Right lobe of liver (tissue), 6 donors: Measurements from ENCODE around the gene ANO4. TPM values are rescaled to one million over a fixed set of nuclear protein-coding genes. Genes with fewer than 3 reads are reported as not detected.

ENCODE experiments used
- ATAC-seq, 4 donors: fragments of 200-7000 bp; cut with Tn5 transposase; one replicate each; pipeline ENCODE4 v1.9.1; 2020; ENCODE audit warnings: mild to moderate bottlenecking in 4 of 4, moderate library complexity in 4 of 4
- DNase-seq, 3 donors: peaks; one replicate each; pipeline ENCODE4 v3.0.0-alpha.2; 2020
- H3K27ac ChIP-seq, 3 donors: fragments of 200-600 bp; one replicate each; pipeline ENCODE4 v1.8.0; 2022
- H3K27me3 ChIP-seq, 2 donors: fragments of 200-600 bp; one replicate each; pipeline ENCODE4 v1.8.0; 2022
- H3K36me3 ChIP-seq, 4 donors: fragments of 200-600 bp; sonication (generic) in 1 of 4; one replicate each; pipeline versions ENCODE4 v1.5.1 to v1.8.0; 2017 to 2022; ENCODE audit warnings: control low read depth in 1 of 4
- H3K4me1 ChIP-seq, 4 donors: fragments of 200-600 bp; sonication (generic) in 1 of 4; one replicate each; pipeline versions ENCODE4 v1.5.1 to v1.8.0; 2017 to 2022; ENCODE audit warnings: control low read depth in 1 of 4
- H3K4me3 ChIP-seq, 3 donors: fragments of 200-600 bp; one replicate each; pipeline ENCODE4 v1.8.0; 2022
- H3K9me3 ChIP-seq, 4 donors: fragments of 200-600 bp; sonication (generic) in 1 of 4; one replicate each; pipeline versions ENCODE4 v1.5.1 to v1.8.0; 2017 to 2022; ENCODE audit warnings: control low read depth in 1 of 4
- CTCF ChIP-seq, 4 donors: fragments of 200-600 bp in 3 of 4; fragments of 450-650 bp in 1 of 4; IDR thresholded peaks; one replicate each; pipeline versions ENCODE4 v1.5.1 to v1.8.0; 2016 to 2022; ENCODE audit warnings: antibody characterized with exemption in 4 of 4, mild to moderate bottlenecking in 2 of 4
- POLR2A ChIP-seq: fragments of 450-650 bp; IDR thresholded peaks from one replicate; pipeline ENCODE4 v1.6.1; 2017; ENCODE audit warnings: antibody characterized with exemption, mild to moderate bottlenecking
- WGBS: methylation state at CpG from one replicate; pipeline ENCODE4 v1.1.6; 2018; ENCODE audit warnings: low coverage, low lambda C conversion rate; ENCODE audit not compliant: insufficient coverage; ENCODE audit errors: missing lambda C conversion rate; 5-methylcytosine and 5-hydroxymethylcytosine counted together
- intact Hi-C, 2 donors: fragments of 100-400 bp; cut with DNase I; formaldehyde crosslinking; loops; one replicate each; pipeline versions ENCODE4 v1.11.2 to v1.14.1; 2022
- total RNA-seq, 6 experiments: library from RNA; depleted of rRNA in 2 of 6; stranded (reverse); fragments of >200 nt in 2 of 6; fragmentation: NEBNext Ultra II Directional in 3 of 6; extraction: Animal tissue kit (Norgen Biotek cat#: 25700) in 3 of 6; gene quantifications; one replicate each; pipeline versions ENCODE4 v1.1.0 to v1.2.4, GENCODE V29; 2016 to 2023
- donor health status: DM: no; HTN: yes; CAD: no.
- donor health status: DM: no; HTN: no; CAD: no.
- donor health status: DM: no; HTN: no; CAD: no.
- donor health status: DM: no; HTN: yes; CAD: no.
- donor health status: DM: no; HTN: yes; CAD: no.

ANO4 gene
- total RNA-seq, 6 experiments from 2014 or later: 0.13 TPM; not detected in 5

GRCh38 chr12:100795800-100796179 lies 1.2 kb downstream of the ANO4 start:
- no peak overlapping the region for H3K4me3 ChIP-seq
- no peaks in the 10 kb centered on the region for H3K9me3 ChIP-seq
- no peaks in the 10 kb centered on the region for H3K27me3 ChIP-seq
- TF ChIP-seq CTCF (IDR thresholded peaks at IDR 0.05) (no peak), POLR2A (no peak)
- WGBS: 44% methylated on average over 5 of the region's 6 CpGs
- no peak for ATAC-seq
- no peak for DNase-seq
- H3K36me3 ChIP-seq: no peaks in the 10 kb centered on the region
- intact Hi-C loops: no loop called here
- H3K4me1 ChIP-seq: no peaks in the 10 kb centered on the region
- H3K27ac ChIP-seq: no peak overlapping the region

GRCh38 chr12:100796621-100797020 lies 2.0 kb downstream of the ANO4 start:
- intact Hi-C loops: no loop called here
- 56% methylated on average over 3 of the region's 3 CpGs for WGBS
- no peak for ATAC-seq
- no peak overlapping the region for H3K27ac ChIP-seq
- DNase-seq: no peak
- no peaks in the 10 kb centered on the region for H3K27me3 ChIP-seq
- H3K36me3 ChIP-seq: no peaks in the 10 kb centered on the region
- no peak overlapping the region for H3K4me3 ChIP-seq
- no peaks in the 10 kb centered on the region for H3K9me3 ChIP-seq
- no peaks in the 10 kb centered on the region for H3K4me1 ChIP-seq
- TF ChIP-seq CTCF (IDR thresholded peaks at IDR 0.05) (no peak), POLR2A (no peak)

GRCh38 chr12:100797246-100797645 lies 2.7 kb downstream of the ANO4 start:
- no peak for ATAC-seq
- H3K4me3 ChIP-seq: no peak overlapping the region
- no peaks in the 10 kb centered on the region for H3K27me3 ChIP-seq
- no peak for DNase-seq
- TF ChIP-seq POLR2A (no peak), CTCF (IDR thresholded peaks at IDR 0.05) (no peak)
- H3K27ac ChIP-seq: no peak overlapping the region
- no peaks in the 10 kb centered on the region for H3K4me1 ChIP-seq
- intact Hi-C loops: no loop called here
- H3K9me3 ChIP-seq: no peaks in the 10 kb centered on the region
- no peaks in the 10 kb centered on the region for H3K36me3 ChIP-seq
- WGBS: 56% methylated on average over 1 of the region's 1 CpG

GRCh38 chr12:100797786-100798185 lies 3.2 kb downstream of the ANO4 start:
- no peaks in the 10 kb centered on the region for H3K9me3 ChIP-seq
- no peak overlapping the region for H3K27ac ChIP-seq
- no peaks in the 10 kb centered on the region for H3K27me3 ChIP-seq
- ATAC-seq (no peak), DNase-seq (no peak)
- TF ChIP-seq POLR2A (no peak), CTCF (IDR thresholded peaks at IDR 0.05) (no peak)
- no peaks in the 10 kb centered on the region for H3K36me3 ChIP-seq
- H3K4me1 ChIP-seq: no peaks in the 10 kb centered on the region
- no peak overlapping the region for H3K4me3 ChIP-seq
- intact Hi-C loops: no loop called here
